Endodermal cell (in vitro differentiated cells): ENCODE measurements around the gene CNNM4. TPM values are rescaled to one million over a fixed set of nuclear protein-coding genes. Genes with fewer than 3 reads are reported as not detected.

Experiments
- DNase-seq: peaks from one replicate; pipeline ENCODE4 v3.0.0-alpha.2; 2017
- H3K27ac ChIP-seq: 2 replicates; pipeline ENCODE4 v1.5.1; 2013; ENCODE audit warnings: mild to moderate bottlenecking, low read depth, low read length, moderate library complexity
- H3K27me3 ChIP-seq: 2 replicates; pipeline ENCODE4 v1.6.1; 2013; ENCODE audit warnings: mild to moderate bottlenecking, low read length, moderate library complexity; ENCODE audit not compliant: insufficient read depth, control insufficient read depth, poor library complexity, severe bottlenecking
- H3K36me3 ChIP-seq: 2 replicates; pipeline ENCODE4 v1.7.0; 2013; ENCODE audit warnings: mild to moderate bottlenecking, low read length, moderate library complexity; ENCODE audit not compliant: control insufficient read depth, insufficient read depth
- H3K4me1 ChIP-seq: one replicate; pipeline ENCODE4 v1.7.0; 2013; ENCODE audit warnings: low read length; ENCODE audit not compliant: control insufficient read depth, insufficient read depth
- H3K4me3 ChIP-seq: 2 replicates; pipeline ENCODE4 v1.5.1; 2013; ENCODE audit warnings: mild to moderate bottlenecking, low read length, moderate library complexity
- H3K9ac ChIP-seq: 2 replicates; pipeline ENCODE4 v1.6.1; 2013; ENCODE audit warnings: mild to moderate bottlenecking, low read length, moderate library complexity; ENCODE audit not compliant: poor library complexity, severe bottlenecking; ENCODE audit errors: extremely low read depth
- H3K9me3 ChIP-seq: 2 replicates; pipeline ENCODE4 v1.6.1; 2013; ENCODE audit warnings: mild to moderate bottlenecking, low read length, moderate library complexity; ENCODE audit not compliant: control insufficient read depth
- H3K27ac Mint-ChIP-seq: 2 replicates; pipeline ENCODE4 v1.8.0; 2020; ENCODE audit warnings: mixed read lengths
- H3K27me3 Mint-ChIP-seq: 2 replicates; pipeline ENCODE4 v1.8.0; 2021; ENCODE audit warnings: mild to moderate bottlenecking, mixed read lengths; ENCODE audit not compliant: insufficient read depth
- H3K36me3 Mint-ChIP-seq: 2 replicates; pipeline ENCODE4 v1.8.0; 2020; ENCODE audit warnings: low read depth, mixed read lengths
- H3K4me1 Mint-ChIP-seq: 2 replicates; pipeline ENCODE4 v1.8.0; 2020; ENCODE audit warnings: mixed read lengths
- H3K4me3 Mint-ChIP-seq: 2 replicates; pipeline ENCODE4 v1.8.0; 2020; ENCODE audit warnings: mild to moderate bottlenecking, moderate library complexity, mixed read lengths
- H3K9me3 Mint-ChIP-seq: 2 replicates; pipeline ENCODE4 v1.8.0; 2020; ENCODE audit warnings: mild to moderate bottlenecking, mixed read lengths
- WGBS, 2 experiments: methylation state at CpG; one replicate each; pipeline versions ENCODE4 v1.1.5 to v1.1.7; 2013; ENCODE audit warnings: missing lambda C conversion rate in 2 of 2, mixed read lengths in 1 of 2; ENCODE audit not compliant: insufficient coverage in 1 of 2, insufficient read length in 1 of 2; 5-methylcytosine and 5-hydroxymethylcytosine counted together
- total RNA-seq, 2 donors: library from RNA; stranded (reverse); fragmentation: NEBNext Ultra II Directional in 1 of 2; extraction: Animal tissue kit (Norgen Biotek cat#: 25700) in 1 of 2; gene quantifications; 2 replicates in 1 of 2; 3 replicates in 1 of 2; pipeline ENCODE4 v1.2.1, GENCODE V29; 2021
- TF ChIP-seq, protein P1 (sequence below): fragments of 200-600 bp; sonication (generic); conservative IDR thresholded peaks from 2 replicates; pipeline ENCODE4 v1.5.0; 2021; ENCODE audit warnings: antibody characterized with exemption, mild to moderate bottlenecking

The CNNM4 gene
- total RNA-seq, 2 donors from 2014 or later = 22.3 to 27.5 TPM

DNA sequence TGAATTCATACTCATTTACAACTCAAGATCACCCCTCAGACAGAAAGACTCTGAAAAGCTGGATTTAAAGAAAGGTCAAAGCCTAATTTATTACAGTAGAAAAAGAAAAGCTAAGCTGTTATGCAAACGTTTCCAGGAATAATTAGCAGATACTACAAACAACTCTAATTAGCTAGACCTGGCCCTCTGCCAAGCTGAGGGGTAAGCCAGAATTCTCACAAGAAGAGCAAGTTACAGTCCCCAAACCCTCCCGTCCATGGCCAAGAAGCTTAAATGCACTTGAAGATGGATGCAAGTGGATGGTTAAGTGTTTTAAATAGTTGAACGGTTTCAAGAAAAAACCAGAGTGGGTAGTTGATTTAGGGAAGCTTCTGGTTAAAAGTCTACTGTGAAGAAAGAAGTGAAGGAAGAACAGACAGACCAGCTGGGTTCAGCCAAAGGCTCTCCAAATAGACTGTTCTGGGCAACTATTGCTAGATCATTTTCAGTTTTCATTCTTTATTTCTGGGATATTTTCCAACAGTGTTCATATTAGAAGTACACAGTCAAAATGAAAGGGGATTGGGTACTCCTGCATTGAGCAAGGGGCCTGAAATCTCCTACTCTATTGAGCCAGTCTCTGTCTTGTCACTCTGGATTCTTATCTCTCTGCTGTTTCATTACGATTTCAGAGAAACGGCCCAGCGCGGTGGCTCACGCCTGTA, 25.7 kb upstream of the CNNM4 start:
- peaks cover 64% of the 10 kb centered on the region for H3K36me3 ChIP-seq
- TF ChIP-seq, protein P1, sequence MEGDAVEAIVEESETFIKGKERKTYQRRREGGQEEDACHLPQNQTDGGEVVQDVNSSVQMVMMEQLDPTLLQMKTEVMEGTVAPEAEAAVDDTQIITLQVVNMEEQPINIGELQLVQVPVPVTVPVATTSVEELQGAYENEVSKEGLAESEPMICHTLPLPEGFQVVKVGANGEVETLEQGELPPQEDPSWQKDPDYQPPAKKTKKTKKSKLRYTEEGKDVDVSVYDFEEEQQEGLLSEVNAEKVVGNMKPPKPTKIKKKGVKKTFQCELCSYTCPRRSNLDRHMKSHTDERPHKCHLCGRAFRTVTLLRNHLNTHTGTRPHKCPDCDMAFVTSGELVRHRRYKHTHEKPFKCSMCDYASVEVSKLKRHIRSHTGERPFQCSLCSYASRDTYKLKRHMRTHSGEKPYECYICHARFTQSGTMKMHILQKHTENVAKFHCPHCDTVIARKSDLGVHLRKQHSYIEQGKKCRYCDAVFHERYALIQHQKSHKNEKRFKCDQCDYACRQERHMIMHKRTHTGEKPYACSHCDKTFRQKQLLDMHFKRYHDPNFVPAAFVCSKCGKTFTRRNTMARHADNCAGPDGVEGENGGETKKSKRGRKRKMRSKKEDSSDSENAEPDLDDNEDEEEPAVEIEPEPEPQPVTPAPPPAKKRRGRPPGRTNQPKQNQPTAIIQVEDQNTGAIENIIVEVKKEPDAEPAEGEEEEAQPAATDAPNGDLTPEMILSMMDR = no peak
- DNase-seq = no peak
- no peak overlapping the region for H3K9ac ChIP-seq
- Mint-ChIP-seq H3K27ac (no peak overlapping the region), H3K4me3 (no peak overlapping the region), H3K4me1 (peaks cover 16% of the 10 kb centered on the region), H3K9me3 (no peaks in the 10 kb centered on the region), H3K36me3 (peaks cover 60% of the 10 kb centered on the region), H3K27me3 (no peaks in the 10 kb centered on the region)
- no peaks in the 10 kb centered on the region for H3K4me1 ChIP-seq
- no peaks in the 10 kb centered on the region for H3K27me3 ChIP-seq
- no peaks in the 10 kb centered on the region for H3K9me3 ChIP-seq
- H3K4me3 ChIP-seq = no peak overlapping the region
- 90 to 96% methylated on average over 7 to 8 of the region's 8 CpGs for WGBS, 2 experiments
- H3K27ac ChIP-seq = no peak overlapping the region

DNA sequence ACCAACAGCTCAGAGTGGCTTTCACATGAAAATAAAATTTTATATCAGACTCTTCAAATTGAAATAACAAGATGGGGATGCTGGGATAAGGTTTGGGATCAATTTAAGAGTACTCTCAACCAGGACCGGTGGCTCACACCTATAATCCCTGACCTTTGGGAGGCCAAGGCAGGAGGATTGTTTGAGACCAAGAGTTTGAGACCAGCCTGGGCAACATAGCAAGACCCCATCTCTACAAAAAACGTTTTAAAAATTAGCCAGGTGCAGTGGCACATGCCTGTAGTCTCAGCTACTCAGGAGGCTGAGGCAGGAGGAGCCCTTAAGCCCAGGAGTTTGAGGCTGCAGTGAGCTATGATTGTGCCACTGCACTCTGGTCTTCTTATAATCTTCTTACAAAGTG, 23.5 kb upstream of the CNNM4 start:
- H3K27ac ChIP-seq = no peak overlapping the region
- no peaks in the 10 kb centered on the region for H3K27me3 ChIP-seq
- H3K4me3 Mint-ChIP-seq = no peak overlapping the region
- H3K9me3 Mint-ChIP-seq = no peaks in the 10 kb centered on the region
- no peaks in the 10 kb centered on the region for H3K4me1 ChIP-seq
- H3K27me3 Mint-ChIP-seq = no peaks in the 10 kb centered on the region
- no peak overlapping the region for H3K4me3 ChIP-seq
- H3K9me3 ChIP-seq = no peaks in the 10 kb centered on the region
- H3K4me1 Mint-ChIP-seq = peaks cover 20% of the 10 kb centered on the region
- H3K9ac ChIP-seq = no peak overlapping the region
- WGBS, 2 experiments = 82 to 89% methylated on average over 2 of the region's 2 CpGs
- no peak for DNase-seq
- H3K27ac Mint-ChIP-seq = no peak overlapping the region
- H3K36me3 Mint-ChIP-seq = peaks cover 45% of the 10 kb centered on the region
- TF ChIP-seq, protein P1 = no peak
- H3K36me3 ChIP-seq = peaks cover 49% of the 10 kb centered on the region

DNA sequence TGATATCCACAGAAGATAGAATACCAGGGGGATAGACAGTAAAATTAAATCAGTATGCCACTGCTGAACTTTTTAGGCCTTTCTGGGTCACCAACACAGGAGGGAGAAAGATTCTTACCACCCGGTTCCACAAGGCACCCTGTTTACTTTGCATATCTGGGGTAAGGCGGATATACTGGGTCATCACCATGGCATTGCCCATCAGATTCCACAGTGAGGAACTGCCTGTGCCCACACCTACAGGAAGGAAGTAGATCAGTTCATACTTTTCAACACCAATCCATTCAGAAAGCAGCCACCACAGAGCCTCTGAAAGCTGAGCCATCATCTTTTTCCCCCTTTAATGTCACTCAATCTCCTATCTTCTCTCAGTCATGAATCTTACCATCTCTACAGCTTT, 22.9 kb upstream of the CNNM4 start:
- TF ChIP-seq, protein P1 = no peak
- no peaks in the 10 kb centered on the region for H3K9me3 Mint-ChIP-seq
- no peaks in the 10 kb centered on the region for H3K9me3 ChIP-seq

More for the DNA sequence above, 22.9 kb upstream of the CNNM4 start:
- H3K4me3 ChIP-seq = no peak overlapping the region
- H3K36me3 ChIP-seq = peaks cover 47% of the 10 kb centered on the region
- no peak for DNase-seq
- H3K27ac ChIP-seq = no peak overlapping the region
- H3K27me3 ChIP-seq = no peaks in the 10 kb centered on the region
- H3K36me3 Mint-ChIP-seq = peaks cover 44% of the 10 kb centered on the region
- H3K4me3 Mint-ChIP-seq = no peak overlapping the region
- H3K27ac Mint-ChIP-seq = no peak overlapping the region
- H3K9ac ChIP-seq = no peak overlapping the region
- 90 to 96% methylated on average over 2 of the region's 2 CpGs for WGBS, 2 experiments
- H3K4me1 ChIP-seq = no peaks in the 10 kb centered on the region
- H3K4me1 Mint-ChIP-seq = peaks cover 20% of the 10 kb centered on the region
- H3K27me3 Mint-ChIP-seq = no peaks in the 10 kb centered on the region
